GM23248 (cell line): Measurements from ENCODE around the gene LARP6.

Source experiments
- EZH2 ChIP-seq: fragments of 200-600 bp; sonication (generic); IDR thresholded peaks from 2 replicates; pipeline ENCODE4 v1.6.1; 2018; ENCODE audit warnings: antibody characterized with exemption, mild to moderate bottlenecking; ENCODE audit not compliant: insufficient read depth, poor library complexity, severe bottlenecking
- EZH2phosphoT487 ChIP-seq: fragments of 200-600 bp; sonication (generic); IDR thresholded peaks from 2 replicates; pipeline ENCODE4 v1.6.1; 2018; ENCODE audit warnings: antibody characterized with exemption, moderate library complexity, mild to moderate bottlenecking, low read depth; ENCODE audit not compliant: insufficient read depth

DNA sequence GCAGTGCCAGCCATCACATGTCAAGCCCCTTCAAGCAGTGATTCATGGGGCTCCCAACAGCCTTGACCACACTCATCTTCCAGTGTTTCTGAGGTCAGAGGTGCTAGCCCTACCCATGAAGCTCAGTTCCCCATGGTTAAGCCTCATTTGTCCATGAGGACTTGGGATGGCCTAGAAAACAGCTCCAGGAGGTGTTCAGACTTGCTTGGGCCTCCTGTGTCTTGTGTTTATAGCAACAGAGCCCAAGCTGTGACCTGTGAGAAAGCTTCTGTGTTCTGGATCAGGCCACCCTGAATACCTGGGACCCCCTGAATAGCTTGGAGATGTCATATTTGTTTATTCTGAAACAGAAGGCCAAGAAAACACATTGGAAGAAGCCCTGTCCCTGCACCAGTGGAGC lies 36.7 kb downstream of the LARP6 start:
- TF ChIP-seq EZH2phosphoT487 (no peak), EZH2 (no peak)
